Activated T-cell treated with anti-CD3 and anti-CD28 coated beads for 48 hours (primary cell): ENCODE measurements around the gene INPP5K.
A peak's percentile ranks its signal among the peaks of the same experiment; 100 is the strongest.
"Not testable (repeated sequence)": the region's sequence is repeated elsewhere in the genome, so short reads cannot be mapped to it uniquely, and the experiment has no call there.

Experiments used
- DNase-seq: peaks from one replicate; pipeline ENCODE4 v3.0.0-alpha.2; 2020; ENCODE audit warnings: low read depth

Gene INPP5K

DNA sequence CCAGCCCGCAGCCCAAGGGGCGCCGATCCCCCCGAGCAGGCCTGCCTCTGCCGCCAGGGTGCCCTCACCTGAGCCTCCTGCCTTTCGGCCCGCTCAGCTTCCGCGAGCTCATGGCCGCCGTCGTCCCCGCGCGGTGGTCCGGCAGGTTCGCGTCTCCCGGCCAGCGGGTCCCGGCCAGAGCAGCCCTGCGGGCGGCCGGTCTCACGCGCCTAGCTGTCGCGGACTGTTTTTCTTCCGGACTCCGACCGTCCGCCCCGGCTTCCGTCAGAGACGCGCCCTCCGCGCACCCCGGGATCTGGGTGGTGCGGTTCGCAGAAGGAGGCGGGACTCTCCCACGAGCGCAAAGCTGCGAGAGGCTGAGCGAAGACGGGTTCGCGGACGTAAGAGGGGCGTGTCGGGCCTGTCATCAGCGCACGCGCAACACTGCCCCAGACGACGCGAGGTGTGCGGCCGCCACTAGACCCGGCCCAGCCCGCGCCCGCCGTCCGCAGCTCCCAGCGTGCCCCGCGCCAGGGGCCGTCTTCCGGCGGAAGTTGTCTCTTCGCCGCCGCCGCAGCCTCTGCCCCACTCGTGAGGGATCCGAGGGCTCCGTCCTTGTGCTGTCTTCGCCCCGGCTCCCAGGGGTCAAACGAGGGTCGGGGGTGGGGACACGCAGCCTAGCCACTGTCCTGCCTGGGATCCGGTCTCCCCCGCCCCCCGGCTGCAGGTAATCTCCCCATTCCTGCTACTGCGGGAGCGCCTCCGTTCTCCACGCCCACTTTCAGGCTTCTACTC is at the start of gene INPP5K:
Gene INPP5K, minus strand, starts transcription at position 225 of the 774 bp plus-strand sequence. Its CDS starts 113 bp downstream, at position 112.
- DNase-seq, result peak; percentile 97

DNA sequence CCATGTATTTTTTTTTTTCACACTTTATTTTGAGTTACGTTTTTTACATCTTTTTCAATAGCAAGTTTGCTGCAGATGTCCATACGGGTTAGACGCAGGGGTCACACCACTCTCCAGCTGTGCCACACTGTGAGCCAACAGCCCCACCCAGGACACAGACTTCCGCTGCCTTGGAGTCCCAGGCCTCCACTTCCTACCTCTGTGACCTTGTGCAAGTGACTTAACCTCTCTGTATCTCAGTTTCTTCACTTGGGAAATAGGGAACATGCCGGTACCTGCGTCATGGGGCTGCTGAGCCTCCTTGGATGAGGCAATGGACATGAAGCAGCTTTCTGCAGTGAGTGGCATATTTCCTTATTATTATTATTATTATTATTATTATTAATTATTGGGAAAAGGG is 49.5 kb upstream of the INPP5K start:
- DNase-seq, result no peak

GRCh38 chr17:1563786-1564613 is 47.6 kb upstream of the INPP5K start:
- no peak for DNase-seq

GRCh38 chr17:1563471-1563785 is 47.0 kb upstream of the INPP5K start:
- DNase-seq, result not testable (repeated sequence)

DNA sequence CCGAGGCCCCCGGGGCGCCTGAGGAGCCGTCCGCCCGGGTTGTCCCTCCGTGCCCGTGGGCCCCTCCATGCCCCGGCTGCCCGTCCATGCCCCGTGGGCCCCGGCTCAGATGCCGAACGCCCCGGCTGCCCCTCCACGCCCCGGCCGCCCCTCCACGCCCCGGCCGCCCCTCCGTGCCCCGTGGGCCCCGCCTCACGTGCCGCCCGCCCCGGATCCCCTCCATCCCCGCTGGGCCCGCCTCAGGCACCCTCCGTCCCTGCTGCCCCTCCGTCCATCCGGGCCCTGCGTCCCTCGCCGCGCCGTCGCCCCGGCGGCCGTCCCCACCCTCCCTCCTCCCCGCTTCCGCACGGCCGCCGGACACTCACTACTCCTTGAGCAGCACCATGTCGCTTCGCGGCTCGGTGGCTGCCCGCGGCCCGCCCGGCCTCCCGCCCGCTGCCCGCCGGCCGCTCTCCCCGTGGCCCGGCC is 45.8 kb upstream of the INPP5K start:
- DNase-seq, result no peak

DNA sequence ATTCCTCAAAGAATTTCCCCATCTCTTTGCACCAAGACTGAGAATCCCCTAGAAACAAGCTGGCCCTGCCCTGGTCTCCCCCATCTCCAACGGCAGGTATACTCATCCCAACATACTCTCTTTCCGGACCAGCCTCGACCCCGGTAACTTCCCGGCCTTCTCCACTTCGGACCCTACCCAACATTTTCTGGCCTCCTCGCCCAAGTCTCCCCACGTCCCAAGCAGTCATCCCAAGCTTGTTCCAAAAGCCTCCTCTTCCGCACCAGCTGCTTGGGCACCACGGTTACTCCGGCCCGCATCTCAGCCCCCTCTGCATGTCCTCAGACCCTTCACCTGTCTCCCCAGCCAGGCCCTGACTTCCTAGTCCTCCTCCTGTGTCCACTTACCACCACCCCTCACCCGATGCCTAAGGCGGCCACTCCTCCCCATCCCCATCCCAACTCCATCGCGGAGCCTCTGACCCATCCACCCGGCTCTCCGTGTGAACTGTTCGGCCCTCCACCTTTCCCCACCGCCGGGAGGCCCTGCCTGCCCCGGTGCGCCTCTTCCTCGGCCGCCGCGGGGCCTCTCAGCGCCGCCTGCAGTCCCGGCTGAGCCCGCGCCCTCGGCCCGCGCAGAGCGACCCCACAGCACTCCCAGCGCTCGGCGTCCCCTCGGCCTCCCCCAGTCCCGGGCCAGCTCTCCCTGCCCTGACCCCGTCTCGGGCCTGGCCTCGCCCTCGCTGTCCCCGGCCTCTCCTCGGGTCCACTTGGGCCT is 45.2 kb upstream of the INPP5K start:
- peak; percentile 40 for DNase-seq

GRCh38 chr17:1560858-1561355 is 44.5 kb upstream of the INPP5K start:
- DNase-seq, result no peak

GRCh38 chr17:1560101-1560857 is 43.9 kb upstream of the INPP5K start:
- no peak for DNase-seq

- DNase-seq, result no peak
These were observed 42.9 kb upstream of the INPP5K start for GRCh38 chr17:1559047-1560043.

GRCh38 chr17:1558401-1558800 is 42.0 kb upstream of the INPP5K start:
- DNase-seq, result no peak

- DNase-seq, result no peak
These were observed 41.1 kb upstream of the INPP5K start for GRCh38 chr17:1557355-1558095.

DNA sequence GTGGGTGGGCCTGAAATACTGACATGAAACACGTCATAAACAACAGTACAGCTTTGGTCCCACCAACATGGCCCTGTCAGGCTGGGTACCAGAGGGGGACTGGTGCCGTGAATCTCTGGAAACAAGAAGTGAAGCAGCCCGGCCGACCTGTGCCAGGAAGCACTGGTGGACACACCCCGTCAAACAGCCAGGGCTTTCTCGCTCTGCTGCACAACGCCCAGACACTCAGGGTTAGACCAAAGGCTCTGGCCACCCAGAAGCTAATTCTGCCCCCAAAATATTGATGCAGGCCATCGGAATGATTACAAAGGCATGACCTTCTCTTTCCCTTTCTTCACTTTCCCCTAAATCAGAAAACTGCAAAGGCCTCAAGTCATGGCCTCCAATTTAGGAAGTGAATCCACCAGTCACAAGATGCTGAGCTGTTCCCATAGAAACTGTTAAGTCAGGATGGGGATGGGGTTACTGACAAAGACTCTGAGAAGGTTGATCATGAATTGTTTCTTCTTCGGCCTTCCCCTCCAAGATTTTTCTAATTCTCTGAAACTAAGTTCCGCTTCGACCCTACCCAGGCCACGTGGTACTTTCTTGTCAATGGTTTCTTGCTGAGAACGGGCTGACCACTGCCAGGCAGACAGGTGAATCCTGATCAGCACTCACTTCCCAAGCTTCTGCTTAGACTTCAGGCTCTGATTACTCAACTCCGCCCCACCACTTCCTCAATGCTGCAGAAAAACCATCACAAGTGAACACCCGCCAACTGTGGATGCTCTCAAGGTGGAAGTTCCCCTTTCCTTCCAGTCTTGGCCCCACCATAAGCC is 39.4 kb upstream of the INPP5K start:
- DNase-seq, result no peak

GRCh38 chr17:1554751-1555540 is 38.5 kb upstream of the INPP5K start:
- no peak for DNase-seq

- no peak for DNase-seq
These were observed 37.2 kb upstream of the INPP5K start for GRCh38 chr17:1553354-1554266.

GRCh38 chr17:1552932-1553331 is 36.5 kb upstream of the INPP5K start:
- no peak for DNase-seq

- no peak for DNase-seq
These were observed 35.3 kb upstream of the INPP5K start for GRCh38 chr17:1551741-1552140.

- no peak for DNase-seq
These were observed 31.6 kb upstream of the INPP5K start for GRCh38 chr17:1548032-1548431.
